Natural killer cell (primary cell): Measurements from ENCODE around the gene TRIP4. TPM values are rescaled to one million over a fixed set of nuclear protein-coding genes. Genes with fewer than 3 reads are reported as not detected.

Source experiments
- ATAC-seq, 3 donors: fragments of 150-1000 bp in 2 of 3; fragments of 200-7000 bp in 1 of 3; cut with Tn5 transposase; 1 replicate in 1 of 3; 2 replicates in 2 of 3; pipeline ENCODE4 v1.10.0; 2021; ENCODE audit warnings: mild to moderate bottlenecking in 2 of 3, moderate library complexity in 2 of 3
- DNase-seq, 2 donors: peaks; one replicate each; pipeline versions ENCODE4 v3.0.0 to v3.0.0-alpha.2; 2013 to 2021; ENCODE audit warnings: mixed read lengths in 1 of 2
- H3K27ac ChIP-seq: one replicate; pipeline ENCODE4 v1.5.1; 2013; ENCODE audit warnings: mild to moderate bottlenecking, low read length
- H3K27me3 ChIP-seq: one replicate; pipeline ENCODE4 v1.6.1; 2013; ENCODE audit warnings: low read length; ENCODE audit not compliant: control insufficient read depth, insufficient read depth
- H3K36me3 ChIP-seq: one replicate; pipeline ENCODE4 v1.6.1; 2013; ENCODE audit warnings: low read length; ENCODE audit not compliant: control insufficient read depth, insufficient read depth
- H3K4me1 ChIP-seq: one replicate; pipeline ENCODE4 v1.6.1; 2013; ENCODE audit warnings: low read length; ENCODE audit not compliant: control insufficient read depth, insufficient read depth
- H3K4me3 ChIP-seq: one replicate; pipeline ENCODE4 v1.5.1; 2013; ENCODE audit warnings: low read length
- H3K9me3 ChIP-seq: one replicate; pipeline ENCODE4 v1.6.1; 2013; ENCODE audit warnings: low read length; ENCODE audit not compliant: control insufficient read depth, insufficient read depth
- H3K27ac Mint-ChIP-seq, 2 donors: one replicate each; pipeline ENCODE4 v1.8.0; 2022; ENCODE audit warnings: mild to moderate bottlenecking in 2 of 2, mixed read lengths in 2 of 2, moderate library complexity in 1 of 2
- H3K27me3 Mint-ChIP-seq, 2 donors: one replicate each; pipeline ENCODE4 v1.8.0; 2022; ENCODE audit warnings: low read depth in 2 of 2, mixed read lengths in 2 of 2
- H3K36me3 Mint-ChIP-seq: one replicate; pipeline ENCODE4 v1.8.0; 2022; ENCODE audit warnings: mixed read lengths
- H3K4me1 Mint-ChIP-seq, 2 donors: one replicate each; pipeline ENCODE4 v1.8.0; 2022; ENCODE audit warnings: mixed read lengths in 2 of 2
- H3K4me3 Mint-ChIP-seq: one replicate; pipeline ENCODE4 v1.8.0; 2022; ENCODE audit warnings: mild to moderate bottlenecking, moderate library complexity, mixed read lengths
- H3K9me3 Mint-ChIP-seq, 2 donors: one replicate each; pipeline ENCODE4 v1.8.0; 2022; ENCODE audit warnings: mixed read lengths in 2 of 2
- CTCF ChIP-seq: fragments of 200-600 bp; IDR thresholded peaks from one replicate; pipeline ENCODE4 v1.8.0; 2022; ENCODE audit warnings: antibody characterized with exemption
- WGBS: methylation state at CpG from one replicate; pipeline ENCODE4 v1.1.7; 2013; ENCODE audit warnings: missing lambda C conversion rate; ENCODE audit not compliant: insufficient coverage; 5-methylcytosine and 5-hydroxymethylcytosine counted together
- intact Hi-C: fragments of 100-400 bp; cut with micrococcal nuclease; formaldehyde crosslinking; loops from one replicate; pipeline ENCODE4 v1.14.2; 2022
- total RNA-seq, 4 donors: library from RNA; stranded (reverse); fragments of 120-200 nt in 1 of 4; gene quantifications; one replicate each; pipeline versions ENCODE4 v1.2.3 to v1.2.4, GENCODE V29; 2013 to 2022

TRIP4 gene
- total RNA-seq, 3 donors from 2014 or later (not counting 1 experiment from before 2014, with no cell fraction given) = 32.9 to 37.1 (median 33.7) TPM

- Histone ChIP-seq H3K4me3 (no peak overlapping the region), H3K36me3 (no peaks in the 10 kb centered on the region), H3K9me3 (no peaks in the 10 kb centered on the region), H3K4me1 (peaks cover 27% of the 10 kb centered on the region), H3K27ac (no peak overlapping the region), H3K27me3 (no peaks in the 10 kb centered on the region)
- Mint-ChIP-seq H3K27me3 (no peaks in the 10 kb centered on the region), H3K4me1 (peaks cover 55 to 70% of the 10 kb centered on the region in 2 donors), H3K36me3 (no peaks in the 10 kb centered on the region), H3K27ac (peak overlapping the region; percentile 76 to 77), H3K9me3 (no peaks in the 10 kb centered on the region), H3K4me3 (peak overlapping the region; percentile 10)
- WGBS = 45% methylated on average over 2 of the region's 3 CpGs
- TF ChIP-seq CTCF = no peak
- peak in 2 of 3 donors; percentile 33 to 62 for ATAC-seq
- no peak for DNase-seq
- intact Hi-C loops = loop anchor here (5.0 to 10.0 kb wide), 3 partner anchors 80 to 188 kb away; partner anchors contain the start of genes PCLAF and TRIP4
Observed at GRCh38 chr15:64464276-64465005, 76.8 kb downstream of the TRIP4 start.

- Mint-ChIP-seq H3K4me3 (no peak overlapping the region), H3K36me3 (no peaks in the 10 kb centered on the region), H3K9me3 (no peaks in the 10 kb centered on the region), H3K4me1 (peaks cover 41 to 55% of the 10 kb centered on the region in 2 donors), H3K27me3 (no peaks in the 10 kb centered on the region), H3K27ac (peak overlapping the region; percentile 12 to 48)
- no peak overlapping the region for H3K4me3 ChIP-seq
- intact Hi-C loops = loop anchor here (10.0 kb wide), 1 partner anchor 82 kb away; the partner anchor contains the start of genes PCLAF and TRIP4
- H3K36me3 ChIP-seq = peaks cover 2% of the 10 kb centered on the region
- DNase-seq = no peak
- H3K4me1 ChIP-seq = peaks cover 19% of the 10 kb centered on the region
- 60% methylated on average over 1 of the region's 4 CpGs for WGBS
- H3K27me3 ChIP-seq = no peaks in the 10 kb centered on the region
- no peak for TF ChIP-seq CTCF
- no peak for ATAC-seq
- no peak overlapping the region for H3K27ac ChIP-seq
- H3K9me3 ChIP-seq = no peaks in the 10 kb centered on the region
Observed at GRCh38 chr15:64466408-64467141, 78.9 kb downstream of the TRIP4 start.

GRCh38 chr15:64472161-64472560 is 84.5 kb downstream of the TRIP4 start:
- Histone ChIP-seq H3K27me3 (no peaks in the 10 kb centered on the region), H3K4me1 (peaks cover 4% of the 10 kb centered on the region), H3K27ac (no peak overlapping the region), H3K4me3 (no peak overlapping the region), H3K9me3 (no peaks in the 10 kb centered on the region), H3K36me3 (peaks cover 2% of the 10 kb centered on the region)
- H3K27ac Mint-ChIP-seq = no peak overlapping the region
- H3K27me3 Mint-ChIP-seq = no peaks in the 10 kb centered on the region
- no peak overlapping the region for H3K4me3 Mint-ChIP-seq
- DNase-seq = no peak
- H3K9me3 Mint-ChIP-seq = no peaks in the 10 kb centered on the region
- H3K36me3 Mint-ChIP-seq = no peaks in the 10 kb centered on the region
- intact Hi-C loops = no loop called here
- peaks cover 18 to 27% of the 10 kb centered on the region in 2 donors for H3K4me1 Mint-ChIP-seq
- 90% methylated on average over 4 of the region's 4 CpGs for whole genome bisulfite sequencing
- TF ChIP-seq CTCF = no peak
- ATAC-seq = no peak
